Naive B cell (primary cell): ENCODE results near the gene GREM2. TPM values are rescaled to one million over a fixed set of nuclear protein-coding genes. Genes with fewer than 3 reads are reported as not detected.

Experiments
- ATAC-seq, 2 donors: fragments of 150-1000 bp; cut with Tn5 transposase; 2 replicates each; pipeline ENCODE4 v1.10.0; 2021; ENCODE audit warnings: low read depth in 2 of 2, mild to moderate bottlenecking in 2 of 2, moderate library complexity in 2 of 2
- DNase-seq: peaks from one replicate; pipeline ENCODE4 v3.0.0; 2022
- H3K27ac Mint-ChIP-seq, 6 donors: one replicate each; pipeline ENCODE4 v1.8.0; 2020 to 2022; ENCODE audit warnings: mild to moderate bottlenecking in 6 of 6, mixed read lengths in 6 of 6, moderate library complexity in 5 of 6, inconsistent platforms in 2 of 6
- H3K27me3 Mint-ChIP-seq, 3 donors: one replicate each; pipeline ENCODE4 v1.8.0; 2021 to 2022; ENCODE audit warnings: mixed read lengths in 3 of 3, mild to moderate bottlenecking in 1 of 3
- H3K36me3 Mint-ChIP-seq, 2 donors: one replicate each; pipeline ENCODE4 v1.8.0; 2020 to 2022; ENCODE audit warnings: mixed read lengths in 2 of 2, inconsistent platforms in 1 of 2, mild to moderate bottlenecking in 1 of 2
- H3K4me1 Mint-ChIP-seq, 3 donors: one replicate each; pipeline ENCODE4 v1.8.0; 2020 to 2022; ENCODE audit warnings: mixed read lengths in 3 of 3, inconsistent platforms in 1 of 3, mild to moderate bottlenecking in 1 of 3, moderate library complexity in 1 of 3
- H3K4me3 Mint-ChIP-seq, 8 donors: one replicate each; pipeline ENCODE4 v1.8.0; 2020 to 2022; ENCODE audit warnings: mild to moderate bottlenecking in 8 of 8, mixed read lengths in 8 of 8, moderate library complexity in 8 of 8, inconsistent platforms in 2 of 8
- H3K9me3 Mint-ChIP-seq, 7 donors: one replicate each; pipeline ENCODE4 v1.8.0; 2020 to 2022; ENCODE audit warnings: mixed read lengths in 7 of 7, mild to moderate bottlenecking in 5 of 7, inconsistent platforms in 2 of 7, moderate library complexity in 1 of 7
- polyA plus RNA-seq, 6 donors: library from polyadenylated mRNA; unstranded; fragments of 300-500 nt; fragmentation: Illumina TruSeq; gene quantifications; one replicate each; pipeline ENCODE4 v1.2.3, GENCODE V29; 2021; ENCODE audit warnings: low read depth in 6 of 6

Gene GREM2
- polyA plus RNA-seq, 6 donors from 2014 or later = not detected

- Mint-ChIP-seq H3K4me1 (no peaks in the 10 kb centered on the region), H3K9me3 (peaks cover 0 to 5% (median 0%) of the 10 kb centered on the region in 7 donors), H3K4me3 (no peak overlapping the region), H3K27ac (no peak overlapping the region), H3K36me3 (no peaks in the 10 kb centered on the region), H3K27me3 (no peaks in the 10 kb centered on the region)
- ATAC-seq = no peak
- no peak for DNase-seq
Measured at GRCh38 chr1:240524356-240525069, 87.4 kb downstream of the GREM2 start.

- H3K27ac Mint-ChIP-seq = no peak overlapping the region
- no peaks in the 10 kb centered on the region for H3K27me3 Mint-ChIP-seq
- DNase-seq (no peak), ATAC-seq (no peak)
- no peaks in the 10 kb centered on the region for H3K4me1 Mint-ChIP-seq
- no peaks in the 10 kb centered on the region for H3K36me3 Mint-ChIP-seq
- no peak overlapping the region for H3K4me3 Mint-ChIP-seq
- peaks cover 0 to 5% (median 0%) of the 10 kb centered on the region in 7 donors for H3K9me3 Mint-ChIP-seq
Measured at GRCh38 chr1:240522122-240522822, 89.7 kb downstream of the GREM2 start.

- peaks cover 0 to 4% (median 1%) of the 10 kb centered on the region in 7 donors for H3K9me3 Mint-ChIP-seq
- no peaks in the 10 kb centered on the region for H3K27me3 Mint-ChIP-seq
- H3K27ac Mint-ChIP-seq = no peak overlapping the region
- H3K4me3 Mint-ChIP-seq = no peak overlapping the region
- H3K36me3 Mint-ChIP-seq = no peaks in the 10 kb centered on the region
- ATAC-seq = no peak
- no peaks in the 10 kb centered on the region for H3K4me1 Mint-ChIP-seq
- no peak for DNase-seq
Measured at GRCh38 chr1:240517891-240518290, 94.1 kb downstream of the GREM2 start.

- H3K36me3 Mint-ChIP-seq = no peaks in the 10 kb centered on the region
- H3K27me3 Mint-ChIP-seq = no peaks in the 10 kb centered on the region
- H3K9me3 Mint-ChIP-seq = peaks cover 0 to 4% (median 0%) of the 10 kb centered on the region in 7 donors
- H3K4me1 Mint-ChIP-seq = no peaks in the 10 kb centered on the region
- H3K4me3 Mint-ChIP-seq = no peak overlapping the region
- no peak overlapping the region for H3K27ac Mint-ChIP-seq
- ATAC-seq = no peak
- DNase-seq = no peak
Measured at GRCh38 chr1:240516069-240516468, 95.9 kb downstream of the GREM2 start.

GRCh38 chr1:240515505-240515904 lies 96.5 kb downstream of the GREM2 start:
- Mint-ChIP-seq H3K4me3 (no peak overlapping the region), H3K9me3 (peaks cover 0 to 4% (median 0%) of the 10 kb centered on the region in 7 donors), H3K4me1 (no peaks in the 10 kb centered on the region), H3K27me3 (no peaks in the 10 kb centered on the region), H3K27ac (no peak overlapping the region), H3K36me3 (no peaks in the 10 kb centered on the region)
- ATAC-seq = no peak
- no peak for DNase-seq

GRCh38 chr1:240511789-240512188 lies 100.2 kb downstream of the GREM2 start:
- no peaks in the 10 kb centered on the region for H3K36me3 Mint-ChIP-seq
- H3K27ac Mint-ChIP-seq = no peak overlapping the region
- no peak overlapping the region for H3K4me3 Mint-ChIP-seq
- no peaks in the 10 kb centered on the region for H3K4me1 Mint-ChIP-seq
- DNase-seq (no peak), ATAC-seq (no peak)
- peaks cover 0 to 5% (median 2%) of the 10 kb centered on the region in 7 donors for H3K9me3 Mint-ChIP-seq
- H3K27me3 Mint-ChIP-seq = peaks cover 0 to 3% (median 0%) of the 10 kb centered on the region in 3 donors

GRCh38 chr1:240508950-240509349 lies 103.0 kb downstream of the GREM2 start:
- DNase-seq (no peak), ATAC-seq (no peak)
- H3K27me3 Mint-ChIP-seq = peaks cover 0 to 10% (median 0%) of the 10 kb centered on the region in 3 donors
- H3K27ac Mint-ChIP-seq = no peak overlapping the region
- peaks cover 0 to 6% (median 4%) of the 10 kb centered on the region in 7 donors for H3K9me3 Mint-ChIP-seq
- H3K4me3 Mint-ChIP-seq = no peak overlapping the region
- no peaks in the 10 kb centered on the region for H3K4me1 Mint-ChIP-seq
- no peaks in the 10 kb centered on the region for H3K36me3 Mint-ChIP-seq

GRCh38 chr1:240508201-240508600 lies 103.8 kb downstream of the GREM2 start:
- H3K36me3 Mint-ChIP-seq = no peaks in the 10 kb centered on the region
- no peak overlapping the region for H3K4me3 Mint-ChIP-seq
- no peak overlapping the region for H3K27ac Mint-ChIP-seq
- H3K4me1 Mint-ChIP-seq = no peaks in the 10 kb centered on the region
- ATAC-seq (no peak), DNase-seq (no peak)
- H3K27me3 Mint-ChIP-seq = peaks cover 0 to 10% (median 0%) of the 10 kb centered on the region in 3 donors
- peaks cover 0 to 6% (median 4%) of the 10 kb centered on the region in 7 donors for H3K9me3 Mint-ChIP-seq

GRCh38 chr1:240506176-240506575 lies 105.8 kb downstream of the GREM2 start:
- H3K4me3 Mint-ChIP-seq = no peak overlapping the region
- H3K9me3 Mint-ChIP-seq = peaks cover 0 to 5% (median 0%) of the 10 kb centered on the region in 7 donors
- H3K27me3 Mint-ChIP-seq = peaks cover 0 to 10% (median 0%) of the 10 kb centered on the region in 3 donors
- no peak for DNase-seq
- ATAC-seq = no peak
- H3K4me1 Mint-ChIP-seq = no peaks in the 10 kb centered on the region
- no peak overlapping the region for H3K27ac Mint-ChIP-seq
- no peaks in the 10 kb centered on the region for H3K36me3 Mint-ChIP-seq

- no peak overlapping the region for H3K4me3 Mint-ChIP-seq
- H3K27me3 Mint-ChIP-seq = peaks cover 0 to 7% (median 0%) of the 10 kb centered on the region in 3 donors
- no peaks in the 10 kb centered on the region for H3K36me3 Mint-ChIP-seq
- ATAC-seq (no peak), DNase-seq (no peak)
- peaks cover 0 to 4% (median 0%) of the 10 kb centered on the region in 7 donors for H3K9me3 Mint-ChIP-seq
- no peak overlapping the region for H3K27ac Mint-ChIP-seq
- no peaks in the 10 kb centered on the region for H3K4me1 Mint-ChIP-seq
Measured at GRCh38 chr1:240503558-240503957, 108.4 kb downstream of the GREM2 start.

GRCh38 chr1:240503036-240503435 lies 108.9 kb downstream of the GREM2 start:
- Mint-ChIP-seq H3K27me3 (peaks cover 0 to 7% (median 0%) of the 10 kb centered on the region in 3 donors), H3K9me3 (peaks cover 0 to 4% (median 0%) of the 10 kb centered on the region in 7 donors), H3K4me1 (no peaks in the 10 kb centered on the region), H3K27ac (no peak overlapping the region), H3K4me3 (no peak overlapping the region), H3K36me3 (no peaks in the 10 kb centered on the region)
- ATAC-seq = no peak
- no peak for DNase-seq

- ATAC-seq = no peak
- no peak for DNase-seq
- H3K27ac Mint-ChIP-seq = no peak overlapping the region
- H3K9me3 Mint-ChIP-seq = peaks cover 0 to 5% (median 1%) of the 10 kb centered on the region in 7 donors
- H3K4me3 Mint-ChIP-seq = no peak overlapping the region
- no peaks in the 10 kb centered on the region for H3K36me3 Mint-ChIP-seq
- peaks cover 0 to under 1% (median 0%) of the 10 kb centered on the region in 3 donors for H3K27me3 Mint-ChIP-seq
- no peaks in the 10 kb centered on the region for H3K4me1 Mint-ChIP-seq
Measured at GRCh38 chr1:240501115-240501514, 110.8 kb downstream of the GREM2 start.

- Mint-ChIP-seq H3K4me3 (no peak overlapping the region), H3K9me3 (peaks cover 0 to 5% (median 1%) of the 10 kb centered on the region in 7 donors), H3K27me3 (no peaks in the 10 kb centered on the region), H3K4me1 (no peaks in the 10 kb centered on the region), H3K27ac (no peak overlapping the region), H3K36me3 (no peaks in the 10 kb centered on the region)
- DNase-seq (no peak), ATAC-seq (no peak)
Measured at GRCh38 chr1:240500647-240501046, 111.3 kb downstream of the GREM2 start.

- Mint-ChIP-seq H3K4me3 (no peak overlapping the region), H3K27me3 (no peaks in the 10 kb centered on the region), H3K27ac (no peak overlapping the region), H3K4me1 (no peaks in the 10 kb centered on the region), H3K36me3 (no peaks in the 10 kb centered on the region), H3K9me3 (peaks cover 0 to 5% (median 0%) of the 10 kb centered on the region in 7 donors)
- DNase-seq (no peak), ATAC-seq (no peak)
Measured at GRCh38 chr1:240499012-240499411, 112.9 kb downstream of the GREM2 start.
